Activated naive CD4-positive, alpha-beta T cell treated with anti-CD3 and anti-CD28 coated beads for 36 hours (primary cell): Measurements from ENCODE around the gene MALSU1. TPM values are rescaled to one million over a fixed set of nuclear protein-coding genes. Genes with fewer than 3 reads are reported as not detected.
"Not testable (repeated sequence)": the region's sequence is repeated elsewhere in the genome, so short reads cannot be mapped to it uniquely, and the experiment has no call there.

Source experiments
- CTCF ChIA-PET: fragments of 350-600 bp; sonication (Branson Sonifier 250); formaldehyde crosslinking; loops from one replicate; lab custom pipeline; 2021; ENCODE audit warnings: antibody characterized with exemption; lab: Charles Lee
- DNase-seq: peaks from one replicate; pipeline ENCODE4 v3.0.0-alpha.2; 2020
- H3K27ac Mint-ChIP-seq: one replicate; pipeline ENCODE4 v1.8.0; 2021; ENCODE audit warnings: mild to moderate bottlenecking, mixed read lengths
- H3K27me3 Mint-ChIP-seq: one replicate; pipeline ENCODE4 v1.8.0; 2021; ENCODE audit warnings: low read depth, mixed read lengths
- H3K36me3 Mint-ChIP-seq: one replicate; pipeline ENCODE4 v1.8.0; 2021; ENCODE audit warnings: low read depth, mixed read lengths
- H3K4me1 Mint-ChIP-seq: one replicate; pipeline ENCODE4 v1.8.0; 2021; ENCODE audit warnings: low read depth, mixed read lengths
- H3K4me3 Mint-ChIP-seq: one replicate; pipeline ENCODE4 v1.8.0; 2021; ENCODE audit warnings: mild to moderate bottlenecking, moderate library complexity, mixed read lengths
- H3K9me3 Mint-ChIP-seq: one replicate; pipeline ENCODE4 v1.8.0; 2021; ENCODE audit warnings: mixed read lengths
- intact Hi-C: fragments of 100-400 bp; cut with micrococcal nuclease; formaldehyde crosslinking; loops from one replicate; pipeline ENCODE4 v1.15.1; 2023
- total RNA-seq, 2 experiments: library from RNA; stranded (reverse); gene quantifications; one replicate each; pipeline ENCODE4 v1.2.3, GENCODE V29; 2021

Gene MALSU1
- total RNA-seq, 2 experiments from 2014 or later: 98.4 to 101 TPM

DNA sequence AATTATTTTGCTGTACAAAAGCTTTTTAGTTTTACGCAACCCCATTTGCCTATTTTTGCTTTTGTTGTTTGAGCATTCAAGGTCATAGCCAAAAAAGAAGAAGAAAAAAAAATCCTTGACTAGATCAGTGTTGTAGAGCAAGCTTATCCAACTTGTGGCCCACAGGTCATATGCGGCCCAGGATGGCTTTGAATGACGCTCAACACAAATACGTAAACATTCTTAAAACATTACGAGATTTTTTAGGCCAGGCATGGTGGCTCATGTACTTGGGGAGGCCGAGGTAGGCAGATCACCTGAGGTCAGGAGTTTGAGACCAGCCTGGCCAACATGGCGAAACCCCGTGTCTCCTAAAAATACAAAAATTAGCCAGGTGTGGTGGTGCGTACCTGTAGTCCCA, 8.1 kb upstream of the MALSU1 start:
- CTCF ChIA-PET: no interaction called here
- intact Hi-C loops: no loop called here
- peaks cover 18% of the 10 kb centered on the region for H3K4me1 Mint-ChIP-seq
- H3K9me3 Mint-ChIP-seq: no peaks in the 10 kb centered on the region
- H3K4me3 Mint-ChIP-seq: no peak overlapping the region
- no peaks in the 10 kb centered on the region for H3K27me3 Mint-ChIP-seq
- H3K36me3 Mint-ChIP-seq: no peaks in the 10 kb centered on the region
- H3K27ac Mint-ChIP-seq: no peak overlapping the region
- no peak for DNase-seq

DNA sequence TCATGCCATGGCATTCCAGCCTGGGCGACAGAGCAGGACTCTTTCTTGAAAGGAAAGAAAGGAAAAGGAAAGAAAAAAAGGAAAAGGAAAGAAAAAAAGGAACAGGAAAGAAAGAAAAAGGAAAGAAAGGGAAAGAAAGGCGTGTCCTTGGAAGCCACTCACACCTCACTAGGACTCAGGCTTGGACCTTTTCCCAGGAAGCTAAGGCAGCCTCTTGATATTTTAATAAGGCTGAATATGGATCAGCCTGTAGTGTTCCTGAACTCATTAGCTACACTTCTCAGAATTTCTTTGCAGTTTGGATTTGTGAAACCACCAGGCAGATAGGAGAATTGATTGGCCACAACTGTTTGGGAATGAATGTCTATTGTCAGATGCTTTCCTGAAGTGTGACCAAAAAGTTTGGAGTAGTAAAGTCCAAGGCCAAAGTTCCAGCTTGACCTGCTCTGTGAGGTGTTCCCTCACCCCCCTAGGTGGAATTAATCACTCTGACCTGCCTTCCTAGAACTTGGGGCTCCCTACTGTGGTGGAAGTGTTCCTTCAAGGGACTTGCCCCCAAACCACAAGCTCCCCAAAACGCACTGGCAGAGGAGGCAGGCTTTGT, 7.1 kb upstream of the MALSU1 start:
- intact Hi-C loops: no loop called here
- Mint-ChIP-seq H3K9me3 (no peaks in the 10 kb centered on the region), H3K27me3 (no peaks in the 10 kb centered on the region), H3K27ac (no peak overlapping the region), H3K4me3 (no peak overlapping the region), H3K4me1 (peaks cover 18% of the 10 kb centered on the region), H3K36me3 (no peaks in the 10 kb centered on the region)
- no peak for DNase-seq
- CTCF ChIA-PET: interaction anchor here (0.6 to 1.1 kb wide), 3 partner anchors 19 to 247 kb away, joined by 3 read pairs; no protein-coding TSS in a partner anchor

DNA sequence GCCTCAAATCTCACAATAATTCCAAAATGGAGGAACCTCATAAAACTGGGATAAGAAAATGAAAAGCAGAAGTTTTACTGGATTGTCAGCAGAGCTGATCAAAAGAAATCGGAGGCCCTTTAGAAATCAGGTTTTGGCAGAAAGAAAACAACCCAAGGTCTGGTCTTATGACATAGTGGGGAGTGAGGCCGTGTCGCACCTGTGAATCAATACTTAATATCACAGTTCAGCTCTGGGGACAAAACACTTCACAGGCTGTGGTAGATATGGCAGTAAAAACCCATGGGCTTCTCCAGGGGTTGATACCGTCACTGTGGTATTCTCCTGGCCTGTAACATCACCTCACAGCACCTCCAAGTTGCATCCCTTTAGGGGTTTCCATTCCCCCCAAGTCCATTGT, 6.5 kb upstream of the MALSU1 start:
- Mint-ChIP-seq H3K27ac (no peak overlapping the region), H3K27me3 (no peaks in the 10 kb centered on the region), H3K36me3 (no peaks in the 10 kb centered on the region), H3K4me3 (no peak overlapping the region), H3K9me3 (no peaks in the 10 kb centered on the region), H3K4me1 (peaks cover 17% of the 10 kb centered on the region)
- CTCF ChIA-PET: interaction anchor here (1.0 to 1.1 kb wide), 2 partner anchors 20 to 247 kb away, joined by 3 read pairs; no protein-coding TSS in a partner anchor
- no peak for DNase-seq
- intact Hi-C loops: no loop called here

DNA sequence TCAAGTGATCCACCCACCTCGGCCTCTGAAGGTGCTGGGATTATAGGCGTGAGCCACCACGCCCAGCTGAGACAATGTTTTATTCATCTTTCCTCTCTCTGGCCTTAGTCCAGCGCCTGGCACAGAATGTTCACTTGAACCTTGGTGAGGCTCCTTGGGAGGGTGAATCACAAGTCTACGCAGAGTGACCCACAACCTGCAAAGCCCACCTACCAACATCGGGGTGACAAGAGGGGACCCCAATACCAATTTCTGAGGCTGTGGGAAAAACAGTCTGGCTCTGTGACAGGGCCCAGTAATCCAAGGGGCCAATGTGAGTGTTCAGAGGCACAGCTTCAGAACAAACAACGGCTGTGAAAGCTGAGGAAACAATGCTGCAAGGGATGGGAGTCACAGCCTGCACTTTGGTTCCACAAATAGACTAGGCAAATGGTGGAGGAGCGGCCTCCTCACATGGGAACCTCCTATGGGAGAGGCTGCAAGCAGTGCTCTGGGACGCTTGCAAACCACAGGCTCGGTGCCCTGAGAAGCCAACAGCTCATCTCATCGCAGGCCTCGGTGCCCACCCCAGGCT, 5.6 kb upstream of the MALSU1 start:
- Mint-ChIP-seq H3K9me3 (no peaks in the 10 kb centered on the region), H3K27me3 (no peaks in the 10 kb centered on the region), H3K4me3 (no peak overlapping the region), H3K36me3 (no peaks in the 10 kb centered on the region), H3K27ac (no peak overlapping the region), H3K4me1 (peaks cover 13% of the 10 kb centered on the region)
- CTCF ChIA-PET: interaction anchor here (0.6 to 1.1 kb wide), 5 partner anchors 15 to 272 kb away, joined by 3 to 4 read pairs (median 4); no protein-coding TSS in a partner anchor
- intact Hi-C loops: no loop called here
- DNase-seq: no peak

DNA sequence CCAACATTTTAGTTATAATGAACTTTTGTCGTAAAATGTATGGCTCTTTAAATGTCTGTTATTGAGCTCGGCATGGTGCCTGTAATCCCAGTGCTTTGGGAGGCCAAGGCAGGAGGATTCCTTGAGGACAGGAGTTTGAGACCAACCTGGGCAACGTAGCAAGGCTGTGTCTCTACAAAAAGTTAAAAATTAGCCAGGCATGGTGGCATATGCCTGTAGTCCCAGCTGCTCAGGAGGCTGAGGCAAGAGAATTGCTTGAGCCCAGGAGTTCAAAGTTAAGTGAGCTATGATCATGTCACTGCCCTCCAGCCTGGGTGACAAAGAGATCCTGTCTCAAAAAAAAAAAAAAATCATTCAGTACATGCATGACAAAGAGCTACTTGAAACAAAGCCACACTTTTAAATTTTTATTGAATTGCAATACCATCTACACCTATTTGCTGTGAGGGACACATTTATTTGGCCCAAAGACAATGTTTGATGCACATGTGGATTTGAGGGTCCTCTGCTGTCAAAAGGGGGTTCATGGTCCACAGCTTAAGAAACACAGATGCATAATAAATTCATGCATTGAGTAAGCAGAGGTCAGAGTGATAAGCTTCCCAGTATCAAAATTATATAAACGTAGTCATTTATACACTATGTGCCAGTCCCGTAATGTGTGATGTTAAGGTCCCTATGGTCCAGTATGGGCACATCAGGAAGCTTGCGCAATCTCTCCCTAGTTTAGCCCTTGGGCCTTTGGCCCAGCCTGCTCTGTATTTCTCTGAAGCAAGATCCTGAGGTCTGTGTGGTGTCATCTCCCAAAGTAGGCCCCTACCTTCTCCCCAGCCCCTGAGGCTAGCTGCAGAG, 4.4 kb upstream of the MALSU1 start:
- intact Hi-C loops: loop anchor here (5.0 kb wide), 2 partner anchors 282 to 1867 kb away; partner anchors contain the start of genes HYCC1 and SP4

DNA sequence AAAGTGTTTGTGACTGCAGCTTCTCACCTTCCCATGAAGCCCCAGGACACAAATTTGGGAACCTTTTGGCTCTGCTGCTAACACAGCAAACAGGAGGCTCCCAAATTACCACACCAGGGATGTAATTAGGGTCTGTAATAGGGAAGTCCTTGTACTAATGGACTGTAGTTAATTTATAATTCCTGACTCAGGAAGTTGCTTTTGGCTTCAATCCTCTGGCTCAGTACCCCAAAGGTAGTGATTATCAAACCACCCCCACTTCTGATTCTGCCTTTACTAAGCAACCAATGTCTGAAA, 3.8 kb upstream of the MALSU1 start:
- no peaks in the 10 kb centered on the region for H3K9me3 Mint-ChIP-seq
- no peak overlapping the region for H3K27ac Mint-ChIP-seq
- no peaks in the 10 kb centered on the region for H3K27me3 Mint-ChIP-seq
- H3K4me3 Mint-ChIP-seq: no peak overlapping the region
- CTCF ChIA-PET: interaction anchor here (0.6 to 2.4 kb wide), 5 partner anchors 17 to 279 kb away, joined by 4 to 15 read pairs (median 5); no protein-coding TSS in a partner anchor
- intact Hi-C loops: loop anchor here (5.0 kb wide), 2 partner anchors 283 to 1868 kb away; partner anchors contain the start of genes HYCC1 and SP4
- no peaks in the 10 kb centered on the region for H3K36me3 Mint-ChIP-seq
- H3K4me1 Mint-ChIP-seq: peaks cover 9% of the 10 kb centered on the region
- no peak for DNase-seq

More for the DNA sequence above, 4.4 kb upstream of the MALSU1 start:
- H3K36me3 Mint-ChIP-seq: no peaks in the 10 kb centered on the region
- H3K9me3 Mint-ChIP-seq: no peaks in the 10 kb centered on the region
- peaks cover 14% of the 10 kb centered on the region for H3K4me1 Mint-ChIP-seq
- H3K27ac Mint-ChIP-seq: no peak overlapping the region
- CTCF ChIA-PET: interaction anchor here (0.6 to 2.4 kb wide), 10 partner anchors 17 to 280 kb away, joined by 3 to 15 read pairs (median 4); no protein-coding TSS in a partner anchor
- H3K27me3 Mint-ChIP-seq: no peaks in the 10 kb centered on the region
- no peak overlapping the region for H3K4me3 Mint-ChIP-seq
- no peak for DNase-seq

DNA sequence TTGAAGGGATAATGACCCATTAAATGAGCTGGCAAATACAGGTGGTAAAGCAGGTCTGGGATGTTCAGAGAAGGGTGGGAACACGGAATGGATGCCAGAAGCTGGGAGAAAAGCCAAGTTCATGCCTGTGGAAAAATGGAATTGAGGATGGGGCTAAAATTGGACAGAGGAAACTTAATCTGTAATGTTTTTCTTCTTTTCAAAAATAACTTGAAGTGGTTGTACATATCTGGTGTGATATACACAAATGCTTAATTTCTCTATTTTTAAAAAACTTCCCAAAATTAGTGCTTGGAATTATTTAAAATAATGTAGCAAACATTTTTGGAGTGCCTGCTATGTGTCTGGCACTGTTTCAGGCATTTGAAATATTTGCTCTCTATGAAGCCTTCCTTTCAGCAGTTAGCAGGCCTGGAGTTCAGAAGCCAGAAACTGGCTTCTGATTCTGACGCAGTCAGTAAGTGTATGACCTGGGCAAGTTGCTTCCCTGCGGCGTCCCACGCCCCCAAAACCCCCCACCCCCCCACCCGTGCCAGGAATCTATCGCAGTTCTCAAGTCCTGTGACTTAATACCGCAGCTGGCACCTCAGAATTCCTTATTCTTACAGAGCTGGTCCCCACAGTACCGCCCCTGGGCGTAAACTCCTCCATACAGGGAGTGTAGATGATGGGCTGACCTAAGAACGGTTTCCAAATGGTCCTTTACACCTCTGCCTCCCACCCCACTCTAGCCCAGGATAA, 828 bp upstream of the MALSU1 start:
- no peak for DNase-seq
- Mint-ChIP-seq H3K4me1 (peaks cover 27% of the 10 kb centered on the region), H3K4me3 (peak overlapping the region; percentile 96), H3K9me3 (no peaks in the 10 kb centered on the region), H3K27me3 (no peaks in the 10 kb centered on the region), H3K36me3 (peaks cover 16% of the 10 kb centered on the region), H3K27ac (peak overlapping the region; percentile 95)
- intact Hi-C loops: loop anchor here (5.0 kb wide), 2 partner anchors 286 to 1871 kb away; partner anchors contain the start of genes HYCC1 and SP4
- CTCF ChIA-PET: interaction anchor here (0.7 to 1.8 kb wide), 4 partner anchors 10 to 131 kb away, joined by 3 to 11 read pairs (median 4); no protein-coding TSS in a partner anchor

DNA sequence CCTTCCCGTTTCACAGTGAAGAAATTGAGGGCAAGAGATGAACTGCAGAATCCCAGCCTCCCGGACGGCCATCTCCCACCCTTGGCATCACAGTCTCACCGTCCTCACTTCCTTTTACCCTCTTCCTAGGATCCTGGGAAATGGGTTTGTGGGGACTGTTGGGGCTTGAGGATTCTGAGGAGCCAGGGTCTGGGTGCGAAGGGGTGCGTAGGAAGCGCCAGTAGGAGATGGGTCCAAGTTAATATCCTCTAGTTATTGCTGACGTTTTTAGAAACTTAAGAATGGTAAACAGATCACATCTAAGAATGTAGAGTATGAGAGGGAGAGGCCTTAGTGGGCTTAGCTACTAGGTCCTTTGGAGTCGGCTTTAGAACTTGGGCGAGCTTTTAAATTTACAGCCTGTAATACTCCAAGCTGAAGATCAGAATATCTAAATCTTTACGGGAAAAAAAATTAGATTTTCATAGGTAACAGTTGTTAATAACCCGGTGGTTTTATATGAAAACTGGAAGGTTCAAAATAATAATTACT, 696 bp downstream of the MALSU1 start:
- intact Hi-C loops: loop anchor here (1.0 to 5.0 kb wide), 17 partner anchors 7 to 1873 kb away; partner anchors contain the start of genes HYCC1, KLHL7, SP4 and TOMM7
- CTCF ChIA-PET: interaction anchor here (0.7 to 1.5 kb wide), 5 partner anchors 10 to 103 kb away, joined by 3 to 6 read pairs (median 3); no protein-coding TSS in a partner anchor
- H3K4me3 Mint-ChIP-seq: peak overlapping the region; percentile 96
- peak; percentile 9 for DNase-seq
- H3K9me3 Mint-ChIP-seq: no peaks in the 10 kb centered on the region
- peaks cover 25% of the 10 kb centered on the region for H3K36me3 Mint-ChIP-seq
- H3K4me1 Mint-ChIP-seq: peaks cover 37% of the 10 kb centered on the region
- H3K27ac Mint-ChIP-seq: peak overlapping the region; percentile 95
- H3K27me3 Mint-ChIP-seq: no peaks in the 10 kb centered on the region

DNA sequence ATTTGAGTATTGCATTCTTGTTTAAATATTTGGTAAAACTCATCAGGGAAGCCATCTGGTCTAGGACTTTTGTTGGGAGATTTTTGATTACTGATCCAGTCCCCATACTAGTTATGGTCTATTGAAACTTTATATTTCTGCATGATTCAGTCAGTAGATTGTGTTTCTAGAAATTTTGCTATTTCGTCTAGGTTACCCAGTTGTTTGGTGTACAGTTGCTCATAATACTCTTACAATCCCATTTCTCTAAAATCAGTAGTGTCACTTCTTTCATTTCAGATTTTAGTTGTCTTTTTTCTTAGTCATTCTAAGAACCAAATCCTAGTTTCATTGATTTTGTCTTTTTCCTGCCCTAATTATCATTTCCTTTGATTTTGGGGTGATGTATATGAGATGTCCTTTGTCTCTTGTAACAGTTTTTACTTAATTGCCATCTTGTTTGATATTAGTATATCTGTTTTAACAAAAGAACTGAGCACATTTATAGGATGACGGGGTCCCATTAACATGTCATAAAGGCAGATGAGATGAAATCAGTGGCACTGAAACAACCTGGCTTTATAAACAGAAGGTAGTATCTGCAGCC, 7.9 kb downstream of the MALSU1 start:
- intact Hi-C loops: loop anchor here (1.0 kb wide), 2 partner anchors 8 to 66 kb away; partner anchors contain the start of gene MALSU1
- no peak for DNase-seq
- Mint-ChIP-seq H3K4me1 (peaks cover 49% of the 10 kb centered on the region), H3K9me3 (no peaks in the 10 kb centered on the region), H3K27me3 (no peaks in the 10 kb centered on the region), H3K27ac (peak overlapping the region; percentile 30), H3K4me3 (no peak overlapping the region), H3K36me3 (peaks cover 49% of the 10 kb centered on the region)
- CTCF ChIA-PET: interaction anchor here (0.7 kb wide), 1 partner anchor 378 kb away, joined by 3 read pairs; no protein-coding TSS in a partner anchor

DNA sequence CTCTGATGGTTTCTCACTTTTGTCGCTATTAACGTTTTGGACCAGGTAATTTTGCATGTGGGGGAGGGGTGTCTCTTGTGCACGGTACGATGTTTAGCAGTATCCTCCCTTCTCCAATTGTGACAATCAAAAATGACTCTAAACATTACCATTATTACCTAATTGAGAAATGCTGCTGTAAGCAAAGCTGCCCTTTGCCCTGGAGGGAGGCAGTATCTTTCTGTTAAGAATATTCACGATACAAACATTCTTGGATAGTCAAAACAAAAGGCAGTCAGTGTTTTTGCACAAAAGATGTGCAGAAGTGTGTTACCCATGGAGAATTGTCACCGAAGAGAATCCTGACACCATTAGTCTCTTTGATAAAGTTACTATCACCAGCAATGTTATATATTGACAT, 9.6 kb downstream of the MALSU1 start:
- DNase-seq: no peak
- Mint-ChIP-seq H3K4me1 (peaks cover 38% of the 10 kb centered on the region), H3K27ac (no peak overlapping the region), H3K4me3 (no peak overlapping the region), H3K9me3 (no peaks in the 10 kb centered on the region), H3K27me3 (no peaks in the 10 kb centered on the region), H3K36me3 (peaks cover 39% of the 10 kb centered on the region)
- CTCF ChIA-PET: interaction anchor here (0.7 to 1.1 kb wide), 3 partner anchors 9 to 37 kb away, joined by 3 to 4 read pairs (median 3); partner anchors contain the start of gene MALSU1
- intact Hi-C loops: no loop called here

DNA sequence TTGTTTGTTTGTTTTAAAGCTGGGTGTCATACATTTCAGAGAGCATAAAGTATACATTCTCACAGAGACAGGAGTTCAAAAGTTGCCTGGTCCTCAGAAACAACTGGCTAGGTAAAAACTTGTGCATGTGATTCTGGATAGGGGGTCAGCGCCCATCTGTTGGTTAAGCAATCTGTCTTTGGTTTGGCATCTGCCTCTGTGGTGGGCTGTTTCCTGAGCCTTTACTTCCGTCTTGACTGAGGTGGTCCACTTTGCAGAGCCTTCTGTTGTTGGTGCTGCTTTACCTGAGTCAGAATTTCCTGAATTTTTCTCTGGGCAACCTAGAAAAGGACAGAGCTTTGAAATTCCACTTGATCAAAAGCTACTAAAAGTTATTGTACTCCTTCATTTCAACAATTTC, 13.0 kb downstream of the MALSU1 start:
- Mint-ChIP-seq H3K4me1 (peaks cover 11% of the 10 kb centered on the region), H3K36me3 (peaks cover 15% of the 10 kb centered on the region)
- DNase-seq, H3K9me3 Mint-ChIP-seq, H3K27me3 Mint-ChIP-seq, H3K27ac Mint-ChIP-seq, intact Hi-C loops, H3K4me3 Mint-ChIP-seq: not testable (repeated sequence)
- CTCF ChIA-PET: interaction anchor here (1.1 to 1.6 kb wide), 4 partner anchors 17 to 233 kb away, joined by 3 to 4 read pairs (median 4); no protein-coding TSS in a partner anchor
